Erythroblast (primary cell): ENCODE measurements around the gene DSE.

Experiments used
- GATA1 ChIP-seq: IDR thresholded peaks from 2 replicates; pipeline ENCODE4 v1.6.1; 2011; ENCODE audit warnings: low read depth, mild to moderate bottlenecking, control low read depth, low read length, moderate library complexity
- POLR2A ChIP-seq: IDR thresholded peaks from 2 replicates; pipeline ENCODE4 v1.6.1; 2011; ENCODE audit warnings: mild to moderate bottlenecking, low read length

GRCh38 chr6:116491610-116492330 lies 121.0 kb downstream of the DSE start:
- TF ChIP-seq POLR2A, result no peak
- TF ChIP-seq GATA1, result no peak
